ENCODE measurements around the gene TOMM40. TPM values are rescaled to one million over a fixed set of nuclear protein-coding genes. Genes with fewer than 3 reads are reported as not detected.

TOMM40 gene
- total and polyA plus RNA-seq, 5 donors from 2014 or later = 22.8 to 27.8 (median 25.7) TPM

DNA sequence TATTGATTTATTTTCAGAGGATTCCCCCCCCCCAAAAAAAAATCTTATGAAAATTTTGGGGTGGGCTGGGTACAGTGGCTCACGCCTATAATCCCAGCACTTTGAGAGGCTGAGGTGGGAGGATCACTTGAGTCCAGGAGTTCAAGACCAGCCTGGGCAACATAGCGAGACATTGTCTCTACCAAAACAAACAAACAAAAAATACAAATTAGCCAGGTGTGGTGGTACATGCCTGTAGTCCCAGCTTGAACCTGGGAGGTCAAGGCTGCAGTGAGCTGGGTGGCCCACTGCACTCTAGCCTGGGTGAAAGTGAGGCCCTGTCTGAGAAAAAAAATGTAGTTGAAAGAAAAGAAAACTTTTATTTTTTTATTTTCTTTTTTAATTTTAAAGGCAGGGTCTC lies 27.1 kb upstream of the TOMM40 start:
- Mint-ChIP-seq H3K4me3 (no peak overlapping the region), H3K27me3 (peaks cover 11% of the 10 kb centered on the region), H3K9me3 (peaks cover 0 to 1% (median 0%) of the 10 kb centered on the region in 7 donors), H3K27ac (no peak overlapping the region), H3K4me1 (peaks cover 0 to 3% (median 0%) of the 10 kb centered on the region in 4 donors), H3K36me3 (peaks cover 2% of the 10 kb centered on the region)
- Histone ChIP-seq H3K36me3 (ENCODE audit: control insufficient read depth, insufficient read depth, low read length) (no peaks in the 10 kb centered on the region), H3K9me3 (ENCODE audit: control insufficient read depth in 2 of 2, low read length in 2 of 2) (no peaks in the 10 kb centered on the region), H3K27ac (ENCODE audit: insufficient read depth, low read length, poor library complexity, severe bottlenecking) (no peak overlapping the region), H3K4me1 (ENCODE audit: control insufficient read depth, insufficient read depth, low read length, poor library complexity, severe bottlenecking) (no peaks in the 10 kb centered on the region), H3K4me3 (ENCODE audit: low read depth, low read length) (no peak overlapping the region), H3K27me3 (ENCODE audit: control insufficient read depth, insufficient read depth, low read length) (no peaks in the 10 kb centered on the region)
- DNase-seq (no peak), ATAC-seq (ENCODE audit: low read depth in 2 of 2) (no peak)

DNA sequence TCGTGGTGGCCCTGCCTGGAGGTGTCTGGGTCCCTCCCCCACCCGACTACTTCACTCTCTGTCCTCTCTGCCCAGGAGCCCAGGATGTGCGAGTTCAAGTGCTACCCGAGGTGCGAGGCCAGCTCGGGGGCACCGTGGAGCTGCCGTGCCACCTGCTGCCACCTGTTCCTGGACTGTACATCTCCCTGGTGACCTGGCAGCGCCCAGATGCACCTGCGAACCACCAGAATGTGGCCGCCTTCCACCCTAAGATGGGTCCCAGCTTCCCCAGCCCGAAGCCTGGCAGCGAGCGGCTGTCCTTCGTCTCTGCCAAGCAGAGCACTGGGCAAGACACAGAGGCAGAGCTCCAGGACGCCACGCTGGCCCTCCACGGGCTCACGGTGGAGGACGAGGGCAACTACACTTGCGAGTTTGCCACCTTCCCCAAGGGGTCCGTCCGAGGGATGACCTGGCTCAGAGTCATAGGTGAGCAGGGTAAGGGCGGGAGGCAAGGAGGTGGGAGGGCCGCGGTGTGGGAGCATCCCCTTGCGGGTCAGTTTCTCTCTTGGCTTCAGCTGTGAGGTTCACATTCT lies 25.8 kb upstream of the TOMM40 start:
- H3K36me3 ChIP-seq (ENCODE audit: control insufficient read depth, insufficient read depth, low read length) = no peaks in the 10 kb centered on the region
- no peaks in the 10 kb centered on the region for H3K27me3 ChIP-seq (ENCODE audit: control insufficient read depth, insufficient read depth, low read length)
- no peak for ATAC-seq (ENCODE audit: low read depth in 2 of 2)
- H3K27ac ChIP-seq (ENCODE audit: insufficient read depth, low read length, poor library complexity, severe bottlenecking) = no peak overlapping the region
- peaks cover 12% of the 10 kb centered on the region for H3K27me3 Mint-ChIP-seq
- no peaks in the 10 kb centered on the region for H3K36me3 Mint-ChIP-seq
- DNase-seq = no peak
- peak overlapping the region in 1 of 4 donors; percentile 13 for H3K4me3 Mint-ChIP-seq
- H3K9me3 Mint-ChIP-seq = peaks cover 0 to 1% (median 0%) of the 10 kb centered on the region in 7 donors
- H3K4me3 ChIP-seq (ENCODE audit: low read depth, low read length) = no peak overlapping the region
- H3K4me1 Mint-ChIP-seq = peaks cover 0 to 3% (median 0%) of the 10 kb centered on the region in 4 donors
- H3K9me3 ChIP-seq (ENCODE audit: control insufficient read depth in 2 of 2, low read length in 2 of 2) = no peaks in the 10 kb centered on the region
- no peak overlapping the region for H3K27ac Mint-ChIP-seq
- no peaks in the 10 kb centered on the region for H3K4me1 ChIP-seq (ENCODE audit: control insufficient read depth, insufficient read depth, low read length, poor library complexity, severe bottlenecking)

DNA sequence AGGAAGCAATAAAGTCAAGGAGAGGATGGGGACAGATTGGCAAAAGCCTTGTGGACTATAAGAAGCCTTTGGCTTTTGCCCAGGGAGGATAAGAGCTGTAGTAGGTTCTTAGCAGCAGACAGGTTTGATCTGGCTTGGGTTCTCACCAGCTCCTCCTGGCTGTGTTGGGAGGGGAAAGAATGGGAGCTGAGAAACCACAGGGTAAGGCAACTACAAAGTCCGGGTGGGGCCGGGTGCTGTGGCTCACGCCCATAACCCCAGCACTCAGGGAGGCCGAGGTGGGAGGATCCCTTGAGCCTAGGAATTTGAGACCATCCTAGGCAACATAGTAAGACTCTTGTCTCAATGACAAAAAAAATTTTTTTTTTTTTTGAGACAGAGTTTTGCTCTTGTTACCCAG lies 24.4 kb upstream of the TOMM40 start:
- peaks cover 0 to 3% (median 0%) of the 10 kb centered on the region in 4 donors for H3K4me1 Mint-ChIP-seq

DNA sequence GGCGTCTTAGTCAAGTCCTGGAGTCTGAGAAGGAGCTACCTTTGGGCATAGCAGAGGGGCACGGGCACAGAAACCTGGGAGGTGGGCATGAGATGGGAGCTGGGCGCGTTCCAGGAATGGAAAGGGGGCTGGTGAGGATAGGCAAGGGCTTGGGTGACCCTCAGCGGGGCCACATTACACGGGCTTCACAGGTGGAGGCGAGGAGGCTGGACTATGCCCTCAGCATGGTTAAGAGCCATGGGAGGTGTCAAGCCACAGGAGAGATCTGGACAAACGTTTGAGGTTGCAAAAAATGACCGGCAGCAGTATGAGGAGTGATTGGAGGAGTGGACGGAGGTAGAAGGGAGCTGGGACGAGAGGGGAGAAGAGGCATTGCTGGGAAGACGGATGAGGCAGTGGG lies 23.5 kb upstream of the TOMM40 start:
- Mint-ChIP-seq H3K27ac (no peak overlapping the region), H3K4me3 (no peak overlapping the region), H3K27me3 (peaks cover 5% of the 10 kb centered on the region), H3K4me1 (peaks cover 0 to 3% (median 0%) of the 10 kb centered on the region in 4 donors), H3K9me3 (peaks cover 0 to 2% (median 0%) of the 10 kb centered on the region in 7 donors), H3K36me3 (no peaks in the 10 kb centered on the region)
- DNase-seq = no peak
- Histone ChIP-seq H3K4me3 (ENCODE audit: low read depth, low read length) (no peak overlapping the region), H3K27ac (ENCODE audit: insufficient read depth, low read length, poor library complexity, severe bottlenecking) (no peak overlapping the region), H3K4me1 (ENCODE audit: control insufficient read depth, insufficient read depth, low read length, poor library complexity, severe bottlenecking) (no peaks in the 10 kb centered on the region), H3K27me3 (ENCODE audit: control insufficient read depth, insufficient read depth, low read length) (no peaks in the 10 kb centered on the region), H3K36me3 (ENCODE audit: control insufficient read depth, insufficient read depth, low read length) (no peaks in the 10 kb centered on the region), H3K9me3 (ENCODE audit: control insufficient read depth in 2 of 2, low read length in 2 of 2) (no peaks in the 10 kb centered on the region)
- no peak for ATAC-seq (ENCODE audit: low read depth in 2 of 2)

More for the DNA sequence above, 24.4 kb upstream of the TOMM40 start:
- H3K4me1 ChIP-seq (ENCODE audit: control insufficient read depth, insufficient read depth, low read length, poor library complexity, severe bottlenecking) = no peaks in the 10 kb centered on the region
- Mint-ChIP-seq H3K27me3 (peaks cover 8% of the 10 kb centered on the region), H3K36me3 (no peaks in the 10 kb centered on the region), H3K27ac (no peak overlapping the region), H3K4me3 (peak overlapping the region in 1 of 4 donors; percentile 39), H3K9me3 (peaks cover 0 to 1% (median 0%) of the 10 kb centered on the region in 7 donors)
- ATAC-seq (ENCODE audit: low read depth in 2 of 2) (no peak), DNase-seq (no peak)
- H3K4me3 ChIP-seq (ENCODE audit: low read depth, low read length) = no peak overlapping the region
- H3K27ac ChIP-seq (ENCODE audit: insufficient read depth, low read length, poor library complexity, severe bottlenecking) = no peak overlapping the region
- no peaks in the 10 kb centered on the region for H3K36me3 ChIP-seq (ENCODE audit: control insufficient read depth, insufficient read depth, low read length)
- no peaks in the 10 kb centered on the region for H3K27me3 ChIP-seq (ENCODE audit: control insufficient read depth, insufficient read depth, low read length)
- H3K9me3 ChIP-seq (ENCODE audit: control insufficient read depth in 2 of 2, low read length in 2 of 2) = no peaks in the 10 kb centered on the region

DNA sequence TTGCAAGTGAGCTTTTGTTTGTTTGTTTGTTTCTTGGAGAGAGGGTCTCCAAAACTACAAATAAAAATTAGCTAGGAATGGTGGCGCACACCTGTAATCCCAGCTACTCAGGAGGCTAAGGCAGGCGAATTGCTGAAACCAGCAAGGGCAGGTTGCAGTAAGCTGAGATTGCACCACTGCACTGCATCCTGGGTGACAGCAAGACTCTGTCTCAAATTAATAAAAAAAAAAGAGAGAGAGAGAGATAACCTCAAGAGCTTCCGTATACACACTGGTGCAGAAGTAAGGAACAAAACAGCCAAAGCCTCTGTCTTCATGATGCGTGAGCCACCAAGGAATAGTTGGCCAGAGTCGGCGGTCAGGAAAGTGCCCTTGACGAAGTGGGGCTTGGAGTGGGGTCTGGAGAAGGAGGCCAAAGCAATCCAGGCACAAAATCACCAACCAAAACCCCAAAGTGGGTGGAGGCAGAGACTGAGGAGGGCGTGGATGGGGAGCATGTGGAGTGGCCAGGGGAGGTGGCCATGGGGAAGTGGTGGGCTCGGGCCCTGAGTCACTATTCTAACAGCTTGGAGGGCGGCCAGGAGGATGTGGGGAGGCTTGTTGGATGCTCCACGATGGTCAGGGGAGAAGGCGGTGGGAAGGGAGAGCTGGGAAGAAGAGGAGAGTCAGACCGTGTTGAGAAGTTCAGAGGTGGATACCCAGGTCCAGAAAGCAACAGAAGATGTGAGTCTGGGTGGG lies 21.2 kb upstream of the TOMM40 start:
- DNase-seq = no peak
- no peak overlapping the region for H3K27ac Mint-ChIP-seq

DNA sequence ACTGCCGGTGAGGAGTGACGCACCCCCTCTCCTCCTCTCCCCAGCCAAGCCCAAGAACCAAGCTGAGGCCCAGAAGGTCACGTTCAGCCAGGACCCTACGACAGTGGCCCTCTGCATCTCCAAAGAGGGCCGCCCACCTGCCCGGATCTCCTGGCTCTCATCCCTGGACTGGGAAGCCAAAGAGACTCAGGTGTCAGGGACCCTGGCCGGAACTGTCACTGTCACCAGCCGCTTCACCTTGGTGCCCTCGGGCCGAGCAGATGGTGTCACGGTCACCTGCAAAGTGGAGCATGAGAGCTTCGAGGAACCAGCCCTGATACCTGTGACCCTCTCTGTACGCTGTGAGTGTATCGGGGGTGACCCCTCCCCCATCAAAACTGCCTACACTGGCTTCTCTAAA lies 19.2 kb upstream of the TOMM40 start:
- peaks cover 0 to 2% (median 0%) of the 10 kb centered on the region in 7 donors for H3K9me3 Mint-ChIP-seq
- Histone ChIP-seq H3K4me1 (ENCODE audit: control insufficient read depth, insufficient read depth, low read length, poor library complexity, severe bottlenecking) (no peaks in the 10 kb centered on the region), H3K27ac (ENCODE audit: insufficient read depth, low read length, poor library complexity, severe bottlenecking) (no peak overlapping the region), H3K4me3 (ENCODE audit: low read depth, low read length) (no peak overlapping the region), H3K36me3 (ENCODE audit: control insufficient read depth, insufficient read depth, low read length) (no peaks in the 10 kb centered on the region), H3K9me3 (ENCODE audit: control insufficient read depth in 2 of 2, low read length in 2 of 2) (no peaks in the 10 kb centered on the region), H3K27me3 (ENCODE audit: control insufficient read depth, insufficient read depth, low read length) (no peaks in the 10 kb centered on the region)
- H3K36me3 Mint-ChIP-seq = no peaks in the 10 kb centered on the region
- H3K27ac Mint-ChIP-seq = no peak overlapping the region
- H3K4me3 Mint-ChIP-seq = no peak overlapping the region
- H3K27me3 Mint-ChIP-seq = peaks cover 5% of the 10 kb centered on the region
- DNase-seq (no peak), ATAC-seq (ENCODE audit: low read depth in 2 of 2) (no peak)
- peaks cover 0 to 3% (median 0%) of the 10 kb centered on the region in 4 donors for H3K4me1 Mint-ChIP-seq

More for the DNA sequence above, 21.2 kb upstream of the TOMM40 start:
- Mint-ChIP-seq H3K27me3 (peaks cover 5% of the 10 kb centered on the region), H3K4me1 (peaks cover 0 to 3% (median 0%) of the 10 kb centered on the region in 4 donors), H3K4me3 (no peak overlapping the region), H3K36me3 (no peaks in the 10 kb centered on the region), H3K9me3 (peaks cover 0 to 2% (median 0%) of the 10 kb centered on the region in 7 donors)
- H3K27ac ChIP-seq (ENCODE audit: insufficient read depth, low read length, poor library complexity, severe bottlenecking) = no peak overlapping the region
- H3K9me3 ChIP-seq (ENCODE audit: control insufficient read depth in 2 of 2, low read length in 2 of 2) = no peaks in the 10 kb centered on the region
- no peak overlapping the region for H3K4me3 ChIP-seq (ENCODE audit: low read depth, low read length)
- H3K4me1 ChIP-seq (ENCODE audit: control insufficient read depth, insufficient read depth, low read length, poor library complexity, severe bottlenecking) = no peaks in the 10 kb centered on the region
- no peak for ATAC-seq (ENCODE audit: low read depth in 2 of 2)
- H3K27me3 ChIP-seq (ENCODE audit: control insufficient read depth, insufficient read depth, low read length) = no peaks in the 10 kb centered on the region
- H3K36me3 ChIP-seq (ENCODE audit: control insufficient read depth, insufficient read depth, low read length) = no peaks in the 10 kb centered on the region

DNA sequence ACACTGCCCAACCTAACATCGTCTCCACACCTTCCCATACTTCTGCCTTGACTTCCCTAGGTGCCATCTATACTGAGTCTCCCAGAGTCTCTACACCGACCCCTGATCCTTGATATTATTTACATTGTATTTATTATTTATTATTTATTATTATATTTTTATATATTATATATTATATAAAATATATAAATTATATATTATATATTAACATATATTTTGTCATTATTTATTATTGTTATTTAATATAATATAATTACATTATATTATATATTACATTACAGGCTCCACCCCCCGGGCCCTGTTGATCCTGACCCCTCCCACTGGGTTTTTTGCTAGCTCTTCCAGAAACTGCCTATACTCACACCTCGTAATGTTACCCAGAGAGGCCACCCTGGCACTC lies 18.4 kb upstream of the TOMM40 start:
- Histone ChIP-seq H3K4me3 (ENCODE audit: low read depth, low read length) (no peak overlapping the region), H3K36me3 (ENCODE audit: control insufficient read depth, insufficient read depth, low read length) (no peaks in the 10 kb centered on the region), H3K4me1 (ENCODE audit: control insufficient read depth, insufficient read depth, low read length, poor library complexity, severe bottlenecking) (no peaks in the 10 kb centered on the region), H3K9me3 (ENCODE audit: control insufficient read depth in 2 of 2, low read length in 2 of 2) (no peaks in the 10 kb centered on the region), H3K27ac (ENCODE audit: insufficient read depth, low read length, poor library complexity, severe bottlenecking) (no peak overlapping the region), H3K27me3 (ENCODE audit: control insufficient read depth, insufficient read depth, low read length) (no peaks in the 10 kb centered on the region)
- DNase-seq = no peak
- no peak overlapping the region for H3K4me3 Mint-ChIP-seq
- no peaks in the 10 kb centered on the region for H3K36me3 Mint-ChIP-seq
- ATAC-seq (ENCODE audit: low read depth in 2 of 2) = no peak
- no peak overlapping the region for H3K27ac Mint-ChIP-seq
- H3K4me1 Mint-ChIP-seq = peaks cover 0 to 3% (median 2%) of the 10 kb centered on the region in 4 donors
- H3K9me3 Mint-ChIP-seq = peaks cover 0 to 2% (median 0%) of the 10 kb centered on the region in 7 donors
- H3K27me3 Mint-ChIP-seq = peaks cover 5% of the 10 kb centered on the region

All from CD4-positive, CD25-positive, alpha-beta regulatory T cell (primary cell).